Right cardiac atrium (tissue), 5 donors: Measurements from ENCODE around the gene NT5C3A. TPM values are rescaled to one million over a fixed set of nuclear protein-coding genes. Genes with fewer than 3 reads are reported as not detected.
"Not testable (repeated sequence)": the region's sequence is repeated elsewhere in the genome, so short reads cannot be mapped to it uniquely, and the experiment has no call there.

ENCODE experiments used
- ATAC-seq, 2 donors: fragments of 200-7000 bp; cut with Tn5 transposase; one replicate each; pipeline versions ENCODE4 v1.8.0 to v1.9.1; 2020; ENCODE audit warnings: moderate library complexity in 2 of 2, mild to moderate bottlenecking in 1 of 2
- DNase-seq, 3 donors: peaks; one replicate each; pipeline ENCODE4 v3.0.0-alpha.2; 2020
- H3K27ac ChIP-seq: one replicate; pipeline ENCODE4 v1.5.1; 2013; ENCODE audit warnings: mild to moderate bottlenecking, low read length, control low read depth, moderate library complexity
- H3K27me3 ChIP-seq: one replicate; pipeline ENCODE4 v1.6.1; 2013; ENCODE audit not compliant: control insufficient read depth, insufficient read depth
- H3K4me1 ChIP-seq: one replicate; pipeline ENCODE4 v1.6.1; 2013; ENCODE audit warnings: low read length; ENCODE audit not compliant: control insufficient read depth, insufficient read depth
- H3K4me3 ChIP-seq: one replicate; pipeline ENCODE4 v1.5.1; 2013; ENCODE audit warnings: low read length, control low read depth
- H3K9me3 ChIP-seq: one replicate; pipeline ENCODE4 v1.6.1; 2013; ENCODE audit warnings: low read length; ENCODE audit not compliant: control insufficient read depth
- WGBS: extraction: QIAGEN DNeasy Blood & Tissue Kit; methylation state at CpG from one replicate; pipeline ENCODE4 v1.1.7; 2013; 5-methylcytosine and 5-hydroxymethylcytosine counted together
- intact Hi-C, 4 donors: fragments of 100-400 bp; cut with DNase I; formaldehyde crosslinking; loops; one replicate each; pipeline versions ENCODE4 v1.11.0 to v1.14.0; 2022 to 2023
- polyA plus RNA-seq: library from polyadenylated mRNA; stranded (reverse); fragments of 200-250 nt; gene quantifications from one replicate; pipeline ENCODE4 v1.2.3, GENCODE V29; 2013
- total RNA-seq, 4 donors: library from RNA; stranded (reverse); fragmentation: NEBNext Ultra II Directional; extraction: Animal tissue kit (Norgen Biotek cat#: 25700); gene quantifications; one replicate each; pipeline ENCODE4 v1.2.1, GENCODE V29; 2021
- donor health status: healthy with polysubstance abuse.
- donor health status: DM: no; HTN: yes; CAD: no.
- donor health status: DM: no; HTN: no; CAD: no.
- donor health status: DM: no; HTN: yes; CAD: no; lungs with severe emphysema.
- donor health status: DM: yes; HTN: yes; CAD: no.

The NT5C3A gene
- total and polyA plus RNA-seq, 5 donors = 12.8 to 21.9 (median 15.0) TPM

GRCh38 chr7:32971967-32972366, 90.6 kb downstream of the NT5C3A start:
- H3K27me3 ChIP-seq, H3K4me3 ChIP-seq, H3K4me1 ChIP-seq, H3K9me3 ChIP-seq, DNase-seq, H3K27ac ChIP-seq, intact Hi-C loops: not testable (repeated sequence)
- 30% methylated on average over 3 of the region's 3 CpGs for WGBS
- peak; percentile 51 to 68 for ATAC-seq

- ATAC-seq, H3K27me3 ChIP-seq, H3K9me3 ChIP-seq, intact Hi-C loops, H3K4me1 ChIP-seq, H3K27ac ChIP-seq, DNase-seq, H3K4me3 ChIP-seq: not testable (repeated sequence)
- 71% methylated on average over 4 of the region's 4 CpGs for WGBS
These were observed 95.4 kb downstream of the NT5C3A start for GRCh38 chr7:32967268-32967582.

GRCh38 chr7:32966489-32967267, 95.9 kb downstream of the NT5C3A start:
- H3K27me3 ChIP-seq, H3K4me3 ChIP-seq, intact Hi-C loops, H3K9me3 ChIP-seq, H3K4me1 ChIP-seq, ATAC-seq, H3K27ac ChIP-seq, DNase-seq: not testable (repeated sequence)
- WGBS = 71% methylated on average over 3 of the region's 5 CpGs

- H3K4me1 ChIP-seq, intact Hi-C loops, H3K27me3 ChIP-seq, H3K4me3 ChIP-seq, H3K27ac ChIP-seq, H3K9me3 ChIP-seq, DNase-seq: not testable (repeated sequence)
- 21% methylated on average over 6 of the region's 8 CpGs for WGBS
- ATAC-seq = peak; percentile 77 to 81
These were observed 98.0 kb downstream of the NT5C3A start for GRCh38 chr7:32964461-32965159.

Other genes with a start within 250 kb of the NT5C3A start
- gene KBTBD2, start 171.0 kb downstream of the NT5C3A start, total RNA-seq = 10 to 100 TPM; 19.8 to 23.0 (median 22.0) TPM
- 12.9 TPM for gene KBTBD2, start 171.0 kb downstream of the NT5C3A start, polyA plus RNA-seq
- gene FKBP9, start 105.3 kb downstream of the NT5C3A start, total RNA-seq = 100 to 1,000 TPM; 115 to 121 (median 117) TPM
- 65.6 TPM for gene FKBP9, start 105.3 kb downstream of the NT5C3A start, polyA plus RNA-seq
- gene RP9, start 46.6 kb upstream of the NT5C3A start, total RNA-seq = 10 to 100 TPM; 15.2 to 19.7 (median 15.6) TPM
- 16.3 TPM for gene RP9, start 46.6 kb upstream of the NT5C3A start, polyA plus RNA-seq
- gene BBS9, start 66.8 kb upstream of the NT5C3A start, total RNA-seq = 10 to 100 TPM; 12.5 to 18.1 (median 14.3) TPM
- 4.5 TPM for gene BBS9, start 66.8 kb upstream of the NT5C3A start, polyA plus RNA-seq